HG03135 (cell line): ENCODE results near the gene NPAS2.

Experiments
- ATAC-seq: cut with Tn5 transposase; IDR thresholded peaks from one replicate; pipeline ENCODE4 v1.9.1; 2021; ENCODE audit warnings: mild to moderate bottlenecking, moderate library complexity; ENCODE audit not compliant: unreplicated experiment

The NPAS2 gene

DNA sequence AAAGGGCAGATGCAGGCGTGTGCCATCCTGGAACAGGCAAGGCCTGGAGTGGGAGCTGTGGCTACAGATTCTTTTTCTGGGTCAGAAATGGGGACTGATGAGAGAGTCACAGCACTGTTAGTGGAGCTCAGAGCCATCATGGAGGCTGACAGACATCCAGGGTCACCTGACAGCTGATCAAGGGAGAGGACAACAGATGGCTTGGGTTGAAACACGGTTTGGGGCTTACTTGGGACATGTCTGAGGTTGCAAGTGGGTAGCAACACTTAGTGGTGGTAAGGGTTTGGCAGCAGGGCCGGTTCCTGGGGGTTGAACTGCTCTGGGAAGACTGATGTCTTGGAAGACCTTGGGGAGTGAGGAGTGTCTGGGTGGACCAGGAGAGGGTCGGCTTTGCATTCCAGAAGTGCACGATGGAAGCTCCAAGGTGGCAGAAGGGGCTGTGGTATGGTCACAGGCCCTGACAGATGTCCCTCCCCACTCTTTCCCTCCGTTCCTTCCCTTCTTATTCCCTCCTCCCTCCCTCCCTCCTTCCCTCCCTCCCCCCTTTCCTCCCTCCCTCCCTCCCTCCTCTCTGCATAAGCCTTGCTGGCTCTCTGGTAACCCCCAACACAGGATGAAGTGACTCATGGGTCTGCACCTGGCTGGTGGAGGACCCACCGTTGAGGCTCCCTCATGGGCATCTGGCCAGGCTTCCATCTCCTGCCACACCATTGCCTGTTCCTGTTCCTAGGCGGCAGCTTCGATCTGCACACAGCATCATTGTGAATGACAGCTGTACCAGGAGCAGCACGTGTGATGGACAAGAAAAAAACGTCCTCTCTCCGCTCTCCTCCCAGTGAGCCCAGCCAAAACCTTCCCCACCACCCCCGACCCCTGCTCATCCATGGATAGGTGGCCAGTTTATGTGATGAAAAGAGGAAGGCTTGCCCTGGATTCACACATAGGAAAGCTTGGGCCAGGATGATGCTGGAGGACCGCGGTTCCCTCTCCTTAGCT lies 118.4 kb downstream of the NPAS2 start:
- ATAC-seq: no peak

- no peak for ATAC-seq
Observed at GRCh38 chr2:100939445-100939844, 119.5 kb downstream of the NPAS2 start.

GRCh38 chr2:100940240-100940639 lies 120.3 kb downstream of the NPAS2 start:
- ATAC-seq: no peak

GRCh38 chr2:100940766-100941645 lies 121.1 kb downstream of the NPAS2 start:
- no peak for ATAC-seq

DNA sequence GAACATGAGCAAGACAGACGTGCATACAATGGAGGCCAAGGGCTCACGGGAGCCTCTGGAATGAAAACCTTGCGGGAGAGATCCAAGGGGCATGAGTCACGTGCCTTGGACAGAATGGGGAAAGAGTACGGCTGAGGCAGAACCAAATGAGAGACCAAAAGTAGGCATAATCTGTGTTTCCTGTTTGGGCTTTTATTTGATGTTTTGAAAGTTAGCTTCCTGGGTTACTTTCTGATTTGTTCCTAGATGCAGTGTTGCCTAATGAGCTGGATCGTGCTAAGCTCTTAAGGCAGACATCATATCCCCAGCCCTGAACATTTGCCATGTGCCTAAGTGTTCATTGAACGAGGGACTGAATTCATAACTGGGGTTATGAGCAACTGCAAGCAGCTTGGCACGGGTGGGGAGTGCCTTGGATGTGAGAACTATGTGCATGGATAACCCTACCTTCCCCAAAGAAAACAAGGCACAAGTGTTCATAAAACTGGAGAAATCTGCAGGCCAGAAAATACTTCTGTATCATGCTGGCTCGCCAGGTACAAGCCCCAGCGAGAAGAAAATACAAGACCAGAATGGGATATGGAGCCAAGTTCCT lies 121.8 kb downstream of the NPAS2 start:
- no peak for ATAC-seq

GRCh38 chr2:100944617-100945432 lies 124.9 kb downstream of the NPAS2 start:
- no peak for ATAC-seq

GRCh38 chr2:100945433-100945740 lies 125.4 kb downstream of the NPAS2 start:
- no peak for ATAC-seq

- no peak for ATAC-seq
Observed at GRCh38 chr2:100945930-100946607, 126.1 kb downstream of the NPAS2 start.

DNA sequence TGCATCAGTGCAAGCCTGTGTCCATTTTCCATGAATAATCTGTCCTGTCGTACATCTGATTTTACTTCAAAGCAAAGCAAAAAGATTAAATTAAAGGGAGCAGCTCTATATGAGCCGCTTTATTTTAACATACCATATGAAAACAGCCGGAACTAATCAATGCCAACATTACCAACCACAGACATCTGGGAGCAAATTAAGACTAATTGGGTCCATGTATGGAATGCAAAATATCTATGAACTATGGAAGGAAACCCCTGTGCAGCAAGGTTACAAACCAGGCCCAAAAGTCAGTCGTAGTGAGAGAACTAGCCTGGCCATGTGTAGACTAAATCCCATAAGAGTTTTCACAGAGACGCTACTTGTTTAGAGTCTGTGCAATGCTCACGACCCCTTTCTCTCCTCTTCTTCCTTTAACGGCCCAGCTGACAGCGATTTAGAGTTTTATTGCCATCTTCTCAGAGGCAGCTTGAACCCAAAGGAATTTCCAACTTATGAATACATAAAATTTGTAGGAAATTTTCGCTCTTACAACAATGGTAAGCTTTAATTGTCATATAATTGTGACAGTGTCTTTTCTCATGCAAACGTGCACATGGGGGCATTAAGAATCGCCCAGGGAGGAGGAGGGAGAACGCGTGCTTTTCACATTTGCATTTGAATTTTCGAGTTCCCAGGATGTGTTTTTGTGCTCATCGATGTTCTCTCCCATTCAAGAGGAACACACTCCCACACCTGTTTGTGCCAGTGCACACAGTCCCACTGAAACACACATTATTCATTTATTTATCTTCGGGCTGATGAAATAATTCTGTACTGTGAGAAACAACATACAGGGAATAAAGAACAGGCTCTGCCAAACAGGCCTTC lies 129.2 kb downstream of the NPAS2 start:
- ATAC-seq: no peak

- no peak for ATAC-seq
Observed at GRCh38 chr2:100952512-100952911, 132.6 kb downstream of the NPAS2 start.

GRCh38 chr2:100953406-100954043 lies 133.6 kb downstream of the NPAS2 start:
- ATAC-seq: no peak

DNA sequence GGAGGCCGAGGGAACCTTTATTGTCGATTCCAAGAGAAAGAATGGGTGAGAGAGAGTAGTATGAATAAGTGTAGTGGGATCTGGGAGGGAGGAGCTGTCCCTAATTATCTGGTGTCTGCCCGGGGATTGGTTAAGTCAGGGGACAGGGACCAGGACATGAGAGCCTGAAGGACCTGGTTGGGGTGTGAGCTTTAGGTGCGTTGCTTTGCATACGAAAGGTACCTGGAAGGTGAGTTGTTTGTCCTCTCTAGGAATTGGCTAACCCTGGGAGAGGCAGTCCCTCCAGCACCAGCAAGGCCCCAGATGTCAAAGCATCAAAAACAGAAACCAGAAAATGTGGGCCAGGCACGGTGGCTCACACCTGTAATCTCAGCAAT lies 134.1 kb downstream of the NPAS2 start:
- no peak for ATAC-seq

GRCh38 chr2:100955226-100955625 lies 135.3 kb downstream of the NPAS2 start:
- ATAC-seq: no peak

DNA sequence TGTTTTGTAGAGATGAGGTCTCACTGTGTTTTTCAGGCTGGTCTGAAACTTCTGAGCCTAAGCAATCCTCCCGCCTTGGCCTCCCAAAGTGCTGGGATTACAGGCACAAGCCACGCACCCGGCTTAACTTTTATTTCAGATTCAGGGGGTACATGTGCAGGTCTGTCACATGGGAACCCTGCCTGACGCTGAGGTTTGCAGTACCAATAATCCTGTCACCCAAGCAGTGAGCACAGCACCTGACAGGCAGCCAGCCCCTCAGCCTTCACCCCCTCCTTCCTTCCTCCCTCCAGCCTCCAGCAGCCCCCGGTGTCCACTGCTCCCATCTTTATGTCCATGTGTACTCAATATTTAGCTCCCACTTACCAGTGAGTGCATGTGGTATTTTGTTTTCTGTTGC lies 136.1 kb downstream of the NPAS2 start:
- ATAC-seq: no peak

DNA sequence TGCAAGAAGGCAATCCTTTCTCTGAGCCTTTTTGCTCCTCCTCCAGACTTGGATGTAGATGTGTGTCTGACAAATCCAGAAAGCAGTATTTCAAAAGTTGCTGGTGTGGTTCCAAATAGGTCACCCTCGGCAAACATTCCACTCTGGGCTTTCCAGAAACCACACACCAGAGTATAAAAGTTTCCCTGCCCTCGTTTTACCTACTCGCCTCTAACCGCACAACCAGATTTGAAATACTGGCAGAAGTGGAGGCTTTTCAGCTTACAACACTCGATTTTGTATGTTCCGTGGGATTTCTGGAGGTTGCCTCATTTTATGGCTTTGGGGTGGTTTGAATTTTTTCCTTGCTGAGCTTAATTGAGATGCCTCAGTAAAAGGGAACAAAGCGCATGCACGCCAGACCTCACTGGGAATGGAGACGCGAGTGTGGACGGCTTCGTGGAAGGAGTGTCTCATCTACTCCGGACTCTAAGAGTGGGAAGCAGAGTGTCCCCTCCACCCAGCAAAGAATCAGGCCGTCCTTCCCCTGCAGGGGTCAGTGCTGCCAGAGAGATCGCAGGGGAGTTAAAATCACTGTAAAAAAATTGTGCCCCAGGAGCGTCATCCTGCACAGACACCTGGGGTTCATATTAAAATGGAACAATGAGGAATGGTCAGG lies 138.2 kb downstream of the NPAS2 start:
- no peak for ATAC-seq

DNA sequence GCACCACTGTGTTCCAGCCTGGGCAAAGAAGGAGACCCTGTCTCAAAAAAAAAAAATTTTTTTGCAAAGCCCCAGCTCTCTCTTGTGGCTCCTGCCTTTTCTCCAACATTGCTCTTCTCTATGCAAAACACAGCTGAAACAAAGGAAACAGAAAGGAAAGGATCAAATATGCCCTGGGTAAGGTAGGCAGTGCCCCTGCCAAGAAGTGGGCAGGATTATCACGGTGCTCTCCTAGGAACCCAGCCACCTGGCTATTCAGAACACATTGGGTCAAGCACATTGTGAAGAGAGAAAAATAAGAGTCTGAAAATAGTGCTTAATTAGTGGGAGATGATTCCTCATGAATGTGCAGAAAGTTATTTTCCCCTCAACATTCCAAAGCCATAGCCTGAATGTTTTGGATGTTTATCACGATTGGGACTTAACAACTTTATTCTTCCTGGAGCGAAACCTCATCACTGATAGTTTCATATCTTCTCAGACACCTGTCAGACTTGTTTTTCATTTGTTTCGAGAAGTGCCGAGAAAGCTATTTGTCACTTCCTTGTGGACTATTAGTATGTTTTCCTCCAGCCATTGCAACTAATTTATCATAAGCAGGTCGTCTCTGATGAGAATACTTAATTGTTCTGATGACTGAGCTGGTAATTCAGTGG lies 139.4 kb downstream of the NPAS2 start:
- ATAC-seq: no peak

DNA sequence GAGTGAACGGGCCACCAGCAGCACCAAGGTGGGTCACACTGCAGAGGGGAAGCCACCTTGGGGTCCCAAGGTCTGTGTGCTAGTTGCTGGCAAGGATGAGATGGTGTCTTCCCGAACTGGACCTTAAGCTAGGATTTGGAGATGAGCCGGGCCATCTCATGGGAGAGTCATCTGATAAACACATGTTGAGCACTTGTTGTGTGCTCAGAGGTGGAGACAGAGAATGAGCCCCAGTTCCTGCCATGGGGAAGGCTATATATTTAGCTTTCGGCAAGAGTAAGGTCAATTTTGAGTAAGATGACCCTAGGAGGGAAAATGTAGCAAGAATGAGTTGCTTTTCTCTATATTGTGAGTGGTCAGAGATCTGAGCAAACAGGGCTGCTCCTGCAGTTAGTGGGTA lies 140.7 kb downstream of the NPAS2 start:
- no peak for ATAC-seq
